K562 (cell line): ENCODE results near the gene FIGLA. TPM values are rescaled to one million over a fixed set of nuclear protein-coding genes. Genes with fewer than 3 reads are reported as not detected.

ENCODE experiments used
- CREB1 ChIP-seq, 2 experiments: sonication (generic) in 1 of 2; formaldehyde crosslinking in 1 of 2; IDR thresholded peaks; 2 replicates each; pipeline versions ENCODE4 v1.6.1 to v1.8.0; 2012 to 2022; ENCODE audit warnings: inconsistent platforms in 1 of 2, mild to moderate bottlenecking in 1 of 2, missing genetic modification reagents in 1 of 2, moderate library complexity in 1 of 2
- DPF2 ChIP-seq: fragments of 450-650 bp; IDR thresholded peaks from 2 replicates; pipeline ENCODE4 v1.6.1; 2016
- JUND ChIP-seq, 2 experiments: IDR thresholded peaks; 2 replicates in 1 of 2; 3 replicates in 1 of 2; pipeline ENCODE4 v1.6.1; 2011; ENCODE audit warnings: borderline replicate concordance in 2 of 2, low read depth in 2 of 2, low read length in 2 of 2, improper control_type of control experiment in 1 of 2, missing biosample characterization in 1 of 2, missing genetic modification characterization in 1 of 2, missing genetic modification reagents in 1 of 2
- KAT7 ChIP-seq: sonication (generic); formaldehyde crosslinking; IDR thresholded peaks from 2 replicates; pipeline ENCODE4 v1.8.0; 2022; ENCODE audit warnings: missing genetic modification reagents, mild to moderate bottlenecking, borderline replicate concordance
- MTA1 ChIP-seq: fragments of 450-650 bp; IDR thresholded peaks from 2 replicates; pipeline ENCODE4 v1.6.1; 2017; ENCODE audit warnings: borderline replicate concordance
- MTA2 ChIP-seq: fragments of 450-650 bp; IDR thresholded peaks from 2 replicates; pipeline ENCODE4 v1.6.1; 2016; ENCODE audit warnings: low read depth
- NFE2 ChIP-seq: IDR thresholded peaks from 2 replicates; pipeline ENCODE4 v1.6.1; 2014; ENCODE audit warnings: antibody characterized with exemption, low read depth
- POLR2AphosphoS5 ChIP-seq: IDR thresholded peaks from 2 replicates; pipeline ENCODE4 v1.6.1; 2011; ENCODE audit warnings: mild to moderate bottlenecking, low read depth, low read length, moderate library complexity; ENCODE audit not compliant: control insufficient read depth, insufficient read depth
- PURB ChIP-seq: sonication (generic); formaldehyde crosslinking; IDR thresholded peaks from 2 replicates; pipeline ENCODE4 v1.9.0; 2021; ENCODE audit warnings: low read depth, mild to moderate bottlenecking, missing genetic modification reagents
- RAD21 ChIP-seq, 2 experiments: fragments of 250-450 bp in 1 of 2; fragments of 450-650 bp in 1 of 2; sonication (Bioruptor Pico) in 1 of 2; formaldehyde crosslinking in 1 of 2; IDR thresholded peaks in 1 of 2; conservative IDR thresholded peaks in 1 of 2; 2 replicates each; pipeline versions ENCODE4 v1.4.0 to v1.8.0; 2020 to 2022; ENCODE audit warnings: mild to moderate bottlenecking in 2 of 2, moderate library complexity in 1 of 2
- RBM17 ChIP-seq: fragments of 200-400 bp; formaldehyde crosslinking; IDR thresholded peaks from 2 replicates; pipeline ENCODE4 v1.6.1; 2017; ENCODE audit warnings: low read depth, mild to moderate bottlenecking, low read length, borderline replicate concordance
- SMAD4 ChIP-seq: fragments of 250-450 bp; sonication (Bioruptor Pico); conservative IDR thresholded peaks from 2 replicates; pipeline ENCODE4 v1.8.0; 2021; ENCODE audit warnings: inconsistent platforms, mild to moderate bottlenecking, moderate library complexity
- ZNF384 ChIP-seq: IDR thresholded peaks from 2 replicates; pipeline ENCODE4 v1.6.1; 2012; ENCODE audit warnings: low read depth, low read length, improper control_type of control experiment
- polyA plus RNA-seq, 8 experiments: library from polyadenylated mRNA; depleted of rRNA in 4 of 8; stranded (reverse) in 5 of 8; unstranded in 3 of 8; fragments of >200 nt; fragmentation: Nextera tagmentation in 2 of 8; fragmentation: Illumina TruSeq in 1 of 8; extraction: Ambion mirVana in 2 of 8; extraction: Trizol in 1 of 8; gene quantifications; 2 replicates each; pipeline versions ENCODE4 v1.2.1 to v1.2.3, GENCODE V29; 2011 to 2014; ENCODE audit warnings: inconsistent platforms in 1 of 8, missing spikeins in 1 of 8
- total RNA-seq, 7 experiments: library from RNA; depleted of rRNA in 6 of 7; stranded (reverse); fragments of >200 nt in 6 of 7; fragmentation: Illumina TruSeq in 2 of 7; extraction: Trizol in 2 of 7; gene quantifications; 2 replicates each; pipeline versions ENCODE4 v1.2.1 to v1.2.3, GENCODE V29; 2011 to 2021; ENCODE audit warnings: low replicate concordance in 1 of 7
- TF ChIP-seq, protein P1 (sequence below): fragments of 250-450 bp; sonication (Bioruptor Pico); IDR thresholded peaks from 2 replicates; pipeline ENCODE4 v1.9.0; 2021; ENCODE audit warnings: mild to moderate bottlenecking
- TF ChIP-seq, protein P2 (sequence below): sonication (generic); formaldehyde crosslinking; IDR thresholded peaks from 2 replicates; pipeline ENCODE4 v1.8.1; 2023; ENCODE audit warnings: mild to moderate bottlenecking, missing genetic modification reagents
- TF ChIP-seq, protein P3 (sequence below): fragments of 250-450 bp; sonication (Bioruptor Pico); IDR thresholded peaks from 2 replicates; pipeline ENCODE4 v1.5.1; 2021; ENCODE audit warnings: mild to moderate bottlenecking
- TF ChIP-seq, protein P4 (sequence below): sonication (generic); formaldehyde crosslinking; IDR thresholded peaks from 2 replicates; pipeline ENCODE4 v1.8.1; 2023; ENCODE audit warnings: mild to moderate bottlenecking, missing genetic modification reagents
- TF ChIP-seq, protein P5 (sequence below): sonication (generic); formaldehyde crosslinking; IDR thresholded peaks from 2 replicates; pipeline ENCODE4 v1.4.0; 2020; ENCODE audit warnings: mild to moderate bottlenecking, missing genetic modification reagents

The FIGLA gene
- total and polyA plus RNA-seq, 9 of the 15 experiments (the other 6 are each of a cell fraction or from before 2014, with no cell fraction given), result not detected

DNA sequence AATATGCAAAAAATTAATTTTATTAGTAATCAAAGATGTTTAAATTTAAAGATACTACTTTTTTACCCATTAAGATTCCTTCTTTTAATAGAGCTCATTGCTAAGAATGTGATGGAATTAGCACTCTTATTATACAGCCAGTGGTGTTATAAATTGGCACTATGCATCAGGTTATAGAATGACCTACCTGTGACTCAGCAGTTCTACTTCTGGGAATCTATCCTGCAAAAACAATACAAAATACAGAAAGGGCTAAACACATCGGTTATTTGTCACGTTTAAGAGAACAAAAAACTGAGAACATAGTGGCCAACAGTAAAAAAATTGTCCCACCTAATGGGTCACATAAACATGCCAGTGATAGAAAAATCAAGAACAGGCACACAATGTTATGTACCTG, 13.0 kb downstream of the FIGLA start (continued):
- TF ChIP-seq KAT7 (CRISPR knock-in tag), result no peak
- no peak for TF ChIP-seq RAD21 (CRISPR knock-in tag; conservative IDR thresholded peaks at IDR 0.05 in 1 of 2, IDR thresholded peaks at IDR 0.05 in 1 of 2)
- TF ChIP-seq, protein P1, sequence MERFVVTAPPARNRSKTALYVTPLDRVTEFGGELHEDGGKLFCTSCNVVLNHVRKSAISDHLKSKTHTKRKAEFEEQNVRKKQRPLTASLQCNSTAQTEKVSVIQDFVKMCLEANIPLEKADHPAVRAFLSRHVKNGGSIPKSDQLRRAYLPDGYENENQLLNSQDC (CRISPR knock-in tag), result no peak
- TF ChIP-seq, protein P2, sequence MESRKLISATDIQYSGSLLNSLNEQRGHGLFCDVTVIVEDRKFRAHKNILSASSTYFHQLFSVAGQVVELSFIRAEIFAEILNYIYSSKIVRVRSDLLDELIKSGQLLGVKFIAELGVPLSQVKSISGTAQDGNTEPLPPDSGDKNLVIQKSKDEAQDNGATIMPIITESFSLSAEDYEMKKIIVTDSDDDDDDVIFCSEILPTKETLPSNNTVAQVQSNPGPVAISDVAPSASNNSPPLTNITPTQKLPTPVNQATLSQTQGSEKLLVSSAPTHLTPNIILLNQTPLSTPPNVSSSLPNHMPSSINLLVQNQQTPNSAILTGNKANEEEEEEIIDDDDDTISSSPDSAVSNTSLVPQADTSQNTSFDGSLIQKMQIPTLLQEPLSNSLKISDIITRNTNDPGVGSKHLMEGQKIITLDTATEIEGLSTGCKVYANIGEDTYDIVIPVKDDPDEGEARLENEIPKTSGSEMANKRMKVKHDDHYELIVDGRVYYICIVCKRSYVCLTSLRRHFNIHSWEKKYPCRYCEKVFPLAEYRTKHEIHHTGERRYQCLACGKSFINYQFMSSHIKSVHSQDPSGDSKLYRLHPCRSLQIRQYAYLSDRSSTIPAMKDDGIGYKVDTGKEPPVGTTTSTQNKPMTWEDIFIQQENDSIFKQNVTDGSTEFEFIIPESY (CRISPR knock-in tag), result no peak
- TF ChIP-seq, protein P3, sequence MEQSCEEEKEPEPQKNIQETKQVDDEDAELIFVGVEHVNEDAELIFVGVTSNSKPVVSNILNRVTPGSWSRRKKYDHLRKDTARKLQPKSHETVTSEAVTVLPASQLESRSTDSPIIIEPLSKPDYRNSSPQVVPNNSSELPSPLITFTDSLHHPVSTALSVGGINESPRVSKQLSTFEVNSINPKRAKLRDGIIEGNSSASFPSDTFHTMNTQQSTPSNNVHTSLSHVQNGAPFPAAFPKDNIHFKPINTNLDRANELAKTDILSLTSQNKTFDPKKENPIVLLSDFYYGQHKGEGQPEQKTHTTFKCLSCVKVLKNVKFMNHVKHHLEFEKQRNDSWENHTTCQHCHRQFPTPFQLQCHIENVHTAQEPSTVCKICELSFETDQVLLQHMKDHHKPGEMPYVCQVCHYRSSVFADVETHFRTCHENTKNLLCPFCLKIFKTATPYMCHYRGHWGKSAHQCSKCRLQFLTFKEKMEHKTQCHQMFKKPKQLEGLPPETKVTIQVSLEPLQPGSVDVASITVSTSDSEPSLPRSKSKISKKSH (CRISPR knock-in tag), result no peak
- no peak for TF ChIP-seq CREB1 (IDR thresholded peaks at IDR 0.05)
- TF ChIP-seq CREB1 (CRISPR knock-in tag; IDR thresholded peaks at IDR 0.05), result no peak
- TF ChIP-seq, protein P4, sequence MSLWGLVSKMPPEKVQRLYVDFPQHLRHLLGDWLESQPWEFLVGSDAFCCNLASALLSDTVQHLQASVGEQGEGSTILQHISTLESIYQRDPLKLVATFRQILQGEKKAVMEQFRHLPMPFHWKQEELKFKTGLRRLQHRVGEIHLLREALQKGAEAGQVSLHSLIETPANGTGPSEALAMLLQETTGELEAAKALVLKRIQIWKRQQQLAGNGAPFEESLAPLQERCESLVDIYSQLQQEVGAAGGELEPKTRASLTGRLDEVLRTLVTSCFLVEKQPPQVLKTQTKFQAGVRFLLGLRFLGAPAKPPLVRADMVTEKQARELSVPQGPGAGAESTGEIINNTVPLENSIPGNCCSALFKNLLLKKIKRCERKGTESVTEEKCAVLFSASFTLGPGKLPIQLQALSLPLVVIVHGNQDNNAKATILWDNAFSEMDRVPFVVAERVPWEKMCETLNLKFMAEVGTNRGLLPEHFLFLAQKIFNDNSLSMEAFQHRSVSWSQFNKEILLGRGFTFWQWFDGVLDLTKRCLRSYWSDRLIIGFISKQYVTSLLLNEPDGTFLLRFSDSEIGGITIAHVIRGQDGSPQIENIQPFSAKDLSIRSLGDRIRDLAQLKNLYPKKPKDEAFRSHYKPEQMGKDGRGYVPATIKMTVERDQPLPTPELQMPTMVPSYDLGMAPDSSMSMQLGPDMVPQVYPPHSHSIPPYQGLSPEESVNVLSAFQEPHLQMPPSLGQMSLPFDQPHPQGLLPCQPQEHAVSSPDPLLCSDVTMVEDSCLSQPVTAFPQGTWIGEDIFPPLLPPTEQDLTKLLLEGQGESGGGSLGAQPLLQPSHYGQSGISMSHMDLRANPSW (CRISPR knock-in tag), result no peak
- no peak for TF ChIP-seq MTA1
- TF ChIP-seq ZNF384, result no peak
- TF ChIP-seq PURB (CRISPR knock-in tag), result no peak
- peak; percentile 89 for TF ChIP-seq NFE2
- no peak for TF ChIP-seq DPF2
- TF ChIP-seq RBM17, result no peak
- TF ChIP-seq MTA2, result no peak
- no peak for TF ChIP-seq SMAD4
- no peak for TF ChIP-seq POLR2AphosphoS5
- no peak for TF ChIP-seq JUND (IDR thresholded peaks at IDR 0.05; ENCODE audit: borderline replicate concordance, low read depth, low read length)
- TF ChIP-seq JUND (tag; IDR thresholded peaks at IDR 0.05; ENCODE audit: borderline replicate concordance, low read depth, low read length), result no peak; the same call in 2 of the 3 replicates
- TF ChIP-seq, protein P5, sequence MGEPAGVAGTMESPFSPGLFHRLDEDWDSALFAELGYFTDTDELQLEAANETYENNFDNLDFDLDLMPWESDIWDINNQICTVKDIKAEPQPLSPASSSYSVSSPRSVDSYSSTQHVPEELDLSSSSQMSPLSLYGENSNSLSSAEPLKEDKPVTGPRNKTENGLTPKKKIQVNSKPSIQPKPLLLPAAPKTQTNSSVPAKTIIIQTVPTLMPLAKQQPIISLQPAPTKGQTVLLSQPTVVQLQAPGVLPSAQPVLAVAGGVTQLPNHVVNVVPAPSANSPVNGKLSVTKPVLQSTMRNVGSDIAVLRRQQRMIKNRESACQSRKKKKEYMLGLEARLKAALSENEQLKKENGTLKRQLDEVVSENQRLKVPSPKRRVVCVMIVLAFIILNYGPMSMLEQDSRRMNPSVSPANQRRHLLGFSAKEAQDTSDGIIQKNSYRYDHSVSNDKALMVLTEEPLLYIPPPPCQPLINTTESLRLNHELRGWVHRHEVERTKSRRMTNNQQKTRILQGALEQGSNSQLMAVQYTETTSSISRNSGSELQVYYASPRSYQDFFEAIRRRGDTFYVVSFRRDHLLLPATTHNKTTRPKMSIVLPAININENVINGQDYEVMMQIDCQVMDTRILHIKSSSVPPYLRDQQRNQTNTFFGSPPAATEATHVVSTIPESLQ (CRISPR knock-in tag), result no peak
